Prostate gland (tissue), 2 donors: ENCODE results near the gene RNF220.

Experiments
- POLR2A ChIP-seq: fragments of 450-650 bp; IDR thresholded peaks from one replicate; pipeline ENCODE4 v1.6.1; 2016; ENCODE audit warnings: antibody characterized with exemption, mild to moderate bottlenecking
- TF ChIP-seq, protein P1 (sequence below), 4 experiments: fragments of 200-600 bp in 2 of 4; fragments of 450-650 bp in 2 of 4; sonication (generic) in 2 of 4; IDR thresholded peaks; 1 replicate in 3 of 4; 2 replicates in 1 of 4; pipeline ENCODE4 v1.5.1; 2016 to 2019; ENCODE audit warnings: antibody characterized with exemption in 4 of 4, mild to moderate bottlenecking in 2 of 4, moderate library complexity in 2 of 4

DNA sequence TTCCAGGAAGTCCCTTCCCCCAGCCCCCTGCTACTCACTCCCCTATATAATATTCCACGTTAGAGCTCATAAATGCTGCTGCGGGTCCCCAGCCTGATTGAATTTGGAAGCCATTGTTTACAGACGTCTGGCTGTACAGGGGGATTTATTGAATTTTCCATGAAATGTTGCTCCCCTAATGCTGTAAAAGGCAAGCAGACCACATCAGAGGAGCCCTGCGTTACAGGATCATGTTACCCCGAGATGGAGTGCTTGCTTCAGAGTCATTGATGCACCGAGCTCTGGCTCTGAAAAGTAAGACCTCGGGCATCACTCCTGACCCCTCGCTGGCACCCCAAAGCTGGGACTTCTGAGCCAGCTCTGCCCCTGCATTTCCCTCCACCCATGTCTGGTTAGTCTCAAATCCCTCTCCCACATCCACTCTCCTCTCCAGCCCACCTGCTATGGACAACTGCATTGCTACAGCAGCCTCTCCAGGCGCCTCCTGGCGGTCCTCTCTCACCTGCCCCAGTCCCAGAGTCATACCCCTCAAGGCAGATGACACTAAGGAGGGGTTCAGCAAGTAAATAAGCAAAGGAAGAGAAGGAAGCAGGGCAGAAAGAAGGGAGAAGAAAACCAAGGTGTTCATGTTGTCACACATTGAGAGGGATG lies 141.5 kb downstream of the RNF220 start:
- TF ChIP-seq, protein P1, sequence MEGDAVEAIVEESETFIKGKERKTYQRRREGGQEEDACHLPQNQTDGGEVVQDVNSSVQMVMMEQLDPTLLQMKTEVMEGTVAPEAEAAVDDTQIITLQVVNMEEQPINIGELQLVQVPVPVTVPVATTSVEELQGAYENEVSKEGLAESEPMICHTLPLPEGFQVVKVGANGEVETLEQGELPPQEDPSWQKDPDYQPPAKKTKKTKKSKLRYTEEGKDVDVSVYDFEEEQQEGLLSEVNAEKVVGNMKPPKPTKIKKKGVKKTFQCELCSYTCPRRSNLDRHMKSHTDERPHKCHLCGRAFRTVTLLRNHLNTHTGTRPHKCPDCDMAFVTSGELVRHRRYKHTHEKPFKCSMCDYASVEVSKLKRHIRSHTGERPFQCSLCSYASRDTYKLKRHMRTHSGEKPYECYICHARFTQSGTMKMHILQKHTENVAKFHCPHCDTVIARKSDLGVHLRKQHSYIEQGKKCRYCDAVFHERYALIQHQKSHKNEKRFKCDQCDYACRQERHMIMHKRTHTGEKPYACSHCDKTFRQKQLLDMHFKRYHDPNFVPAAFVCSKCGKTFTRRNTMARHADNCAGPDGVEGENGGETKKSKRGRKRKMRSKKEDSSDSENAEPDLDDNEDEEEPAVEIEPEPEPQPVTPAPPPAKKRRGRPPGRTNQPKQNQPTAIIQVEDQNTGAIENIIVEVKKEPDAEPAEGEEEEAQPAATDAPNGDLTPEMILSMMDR (IDR thresholded peaks at IDR 0.05), result no peak
- TF ChIP-seq POLR2A, result no peak
